Upper lobe of left lung (tissue), 6 donors: ENCODE results near the gene BCL2. TPM values are rescaled to one million over a fixed set of nuclear protein-coding genes. Genes with fewer than 3 reads are reported as not detected.
"Not testable (repeated sequence)": the region's sequence is repeated elsewhere in the genome, so short reads cannot be mapped to it uniquely, and the experiment has no call there.

ENCODE experiments used
- ATAC-seq, 2 donors: fragments of 200-7000 bp; cut with Tn5 transposase; one replicate each; pipeline ENCODE4 v1.9.1; 2022; ENCODE audit warnings: mild to moderate bottlenecking in 2 of 2, moderate library complexity in 2 of 2; ENCODE audit not compliant: low FRiP score in 2 of 2
- DNase-seq, 2 donors: peaks; one replicate each; pipeline ENCODE4 v3.0.0-alpha.2; 2019 to 2020
- H3K27ac ChIP-seq, 4 donors: fragments of 200-600 bp; sonication (generic); one replicate each; pipeline ENCODE4 v1.5.1; 2016 to 2019
- H3K27me3 ChIP-seq, 4 donors: fragments of 200-600 bp; sonication (generic); one replicate each; pipeline ENCODE4 v1.5.1; 2017 to 2019
- H3K36me3 ChIP-seq, 4 donors: fragments of 200-600 bp; sonication (generic); one replicate each; pipeline ENCODE4 v1.5.1; 2016 to 2019
- H3K4me1 ChIP-seq, 4 donors: fragments of 200-600 bp; sonication (generic); one replicate each; pipeline ENCODE4 v1.5.1; 2018 to 2019
- H3K4me3 ChIP-seq, 4 donors: fragments of 200-600 bp; sonication (generic); one replicate each; pipeline ENCODE4 v1.5.1; 2017 to 2019; ENCODE audit warnings: mild to moderate bottlenecking in 2 of 4, moderate library complexity in 1 of 4
- H3K9me3 ChIP-seq, 4 donors: fragments of 200-600 bp; sonication (generic); one replicate each; pipeline ENCODE4 v1.5.1; 2018 to 2019
- CTCF ChIP-seq, 6 experiments: fragments of 450-650 bp in 4 of 6; fragments of 200-600 bp in 2 of 6; sonication (generic) in 2 of 6; IDR thresholded peaks; one replicate each; pipeline ENCODE4 v1.5.1; 2016 to 2019; ENCODE audit warnings: antibody characterized with exemption in 6 of 6
- EP300 ChIP-seq, 4 donors: sonication (generic); formaldehyde crosslinking; IDR thresholded peaks; one replicate each; pipeline ENCODE4 v1.5.1; 2017; ENCODE audit warnings: antibody characterized with exemption in 4 of 4, control low read depth in 2 of 4
- POLR2A ChIP-seq, 4 donors: fragments of 450-650 bp; IDR thresholded peaks; one replicate each; pipeline ENCODE4 v1.5.1; 2016 to 2017; ENCODE audit warnings: antibody characterized with exemption in 4 of 4, mild to moderate bottlenecking in 2 of 4
- POLR2AphosphoS5 ChIP-seq, 2 donors: sonication (generic); formaldehyde crosslinking; IDR thresholded peaks; one replicate each; pipeline ENCODE4 v1.5.1; 2017; ENCODE audit warnings: antibody characterized with exemption in 2 of 2
- WGBS, 2 donors: methylation state at CpG; one replicate each; pipeline ENCODE4 v1.1.5; 2017 to 2018; 5-methylcytosine and 5-hydroxymethylcytosine counted together
- total RNA-seq, 6 donors: library from RNA; depleted of rRNA in 4 of 6; stranded (reverse); fragments of >200 nt in 4 of 6; gene quantifications; one replicate each; pipeline versions ENCODE4 v1.1.0 to v1.2.1, GENCODE V29; 2016 to 2021
- donor health status: DM: no; HTN: no; CAD: no; lungs with moderate emphysema.
- donor health status: DM: no; HTN: yes; CAD: no; lungs with severe emphysema.

The BCL2 gene
- total RNA-seq, 6 donors from 2014 or later = 5.9 to 19.9 (median 11.4) TPM

GRCh38 chr18:63205791-63206252, 113.7 kb downstream of the BCL2 start:
- Histone ChIP-seq H3K4me1 (peaks cover 0 to 7% (median 2%) of the 10 kb centered on the region in 4 donors), H3K36me3 (no peaks in the 10 kb centered on the region), H3K27me3 (no peaks in the 10 kb centered on the region), H3K27ac (no peak overlapping the region), H3K9me3 (no peaks in the 10 kb centered on the region), H3K4me3 (no peak overlapping the region)
- 67 to 80% methylated on average over 6 of the region's 6 CpGs for WGBS, 2 donors
- DNase-seq = no peak
- no peak for ATAC-seq
- TF ChIP-seq POLR2AphosphoS5 (IDR thresholded peaks at IDR 0.05) (no peak), POLR2A (IDR thresholded peaks at IDR 0.05) (no peak), EP300 (IDR thresholded peaks at IDR 0.05) (no peak), CTCF (IDR thresholded peaks at IDR 0.05) (no peak)

GRCh38 chr18:63203497-63203896, 116.1 kb downstream of the BCL2 start:
- ATAC-seq = no peak
- no peak for DNase-seq
- H3K27me3 ChIP-seq = no peaks in the 10 kb centered on the region
- H3K36me3 ChIP-seq = no peaks in the 10 kb centered on the region
- WGBS, 2 donors = 95 to 96% methylated on average over 3 of the region's 3 CpGs
- no peak overlapping the region for H3K27ac ChIP-seq
- peaks cover 0 to 7% (median 2%) of the 10 kb centered on the region in 4 donors for H3K4me1 ChIP-seq
- H3K9me3 ChIP-seq = no peaks in the 10 kb centered on the region
- no peak overlapping the region for H3K4me3 ChIP-seq
- TF ChIP-seq EP300 (IDR thresholded peaks at IDR 0.05) (no peak), POLR2A (IDR thresholded peaks at IDR 0.05) (no peak), CTCF (IDR thresholded peaks at IDR 0.05) (no peak), POLR2AphosphoS5 (IDR thresholded peaks at IDR 0.05) (no peak)

- H3K27me3 ChIP-seq = no peaks in the 10 kb centered on the region
- ATAC-seq (no peak), DNase-seq (no peak)
- H3K4me1 ChIP-seq = peaks cover 0 to 7% (median 2%) of the 10 kb centered on the region in 4 donors
- WGBS, 2 donors = 89 to 92% methylated on average over 7 to 8 of the region's 8 CpGs
- no peak overlapping the region for H3K27ac ChIP-seq
- no peak overlapping the region for H3K4me3 ChIP-seq
- TF ChIP-seq POLR2AphosphoS5 (IDR thresholded peaks at IDR 0.05) (no peak), CTCF (IDR thresholded peaks at IDR 0.05) (no peak), EP300 (IDR thresholded peaks at IDR 0.05) (no peak)
- H3K9me3 ChIP-seq = no peaks in the 10 kb centered on the region
- no peaks in the 10 kb centered on the region for H3K36me3 ChIP-seq
Observed at GRCh38 chr18:63202828-63203227, 116.7 kb downstream of the BCL2 start.

- not testable (repeated sequence) for ATAC-seq, H3K4me1 ChIP-seq, H3K36me3 ChIP-seq, H3K9me3 ChIP-seq, H3K27me3 ChIP-seq, H3K27ac ChIP-seq, DNase-seq, H3K4me3 ChIP-seq
- 91 to 94% methylated on average over 3 of the region's 3 CpGs for WGBS, 2 donors
Observed at GRCh38 chr18:63201456-63201855, 118.1 kb downstream of the BCL2 start.

GRCh38 chr18:63199743-63200241, 119.8 kb downstream of the BCL2 start:
- TF ChIP-seq CTCF (IDR thresholded peaks at IDR 0.05) = no peak
- no peak for TF ChIP-seq EP300 (IDR thresholded peaks at IDR 0.05)
- TF ChIP-seq POLR2AphosphoS5 (IDR thresholded peaks at IDR 0.05) = no peak
- no peak for TF ChIP-seq POLR2A (IDR thresholded peaks at IDR 0.05)
- Histone ChIP-seq H3K27ac (no peak overlapping the region), H3K4me1 (peaks cover 0 to 5% (median 0%) of the 10 kb centered on the region in 4 donors), H3K4me3 (peak overlapping the region in 3 of 4 donors; percentile 2 to 25 (median 21)), H3K27me3 (no peaks in the 10 kb centered on the region), H3K9me3 (no peaks in the 10 kb centered on the region), H3K36me3 (no peaks in the 10 kb centered on the region)
- WGBS, 2 donors = 41 to 53% methylated on average over 14 of the region's 14 CpGs
- no peak for DNase-seq
- ATAC-seq = peak; percentile 40 to 46
